Stimulated activated CD4-positive, alpha-beta T cell treated with anti-CD3 and anti-CD28 coated beads, TNF-alpha, amount 100 ng/mL, for 4 hours (primary cell): ENCODE measurements around the gene RASGRF1.
"Not testable (repeated sequence)": the region's sequence is repeated elsewhere in the genome, so short reads cannot be mapped to it uniquely, and the experiment has no call there.

Source experiments
- DNase-seq, 3 experiments: peaks; one replicate each; pipeline ENCODE4 v3.0.0-alpha.2; 2020; ENCODE audit warnings: low read depth in 3 of 3

The RASGRF1 gene

GRCh38 chr15:78930577-78931388 is 159.8 kb downstream of the RASGRF1 start:
- DNase-seq: no peak

GRCh38 chr15:78929536-78930264 is 160.9 kb downstream of the RASGRF1 start:
- DNase-seq: no peak

- no peak for DNase-seq
These were observed 161.9 kb downstream of the RASGRF1 start for GRCh38 chr15:78928616-78929093.

GRCh38 chr15:78928176-78928575 is 162.4 kb downstream of the RASGRF1 start:
- DNase-seq: not testable (repeated sequence)

GRCh38 chr15:78927077-78927790 is 163.3 kb downstream of the RASGRF1 start:
- no peak for DNase-seq

- DNase-seq: no peak
These were observed 164.4 kb downstream of the RASGRF1 start for GRCh38 chr15:78925956-78926743.

- no peak for DNase-seq
These were observed 165.4 kb downstream of the RASGRF1 start for GRCh38 chr15:78925076-78925624.

GRCh38 chr15:78923480-78924360 is 166.9 kb downstream of the RASGRF1 start:
- no peak for DNase-seq

GRCh38 chr15:78923015-78923414 is 167.6 kb downstream of the RASGRF1 start:
- no peak for DNase-seq

GRCh38 chr15:78922527-78922926 is 168.1 kb downstream of the RASGRF1 start:
- no peak for DNase-seq

GRCh38 chr15:78921940-78922339 is 168.6 kb downstream of the RASGRF1 start:
- no peak for DNase-seq

GRCh38 chr15:78921517-78921916 is 169.1 kb downstream of the RASGRF1 start:
- DNase-seq: no peak

- no peak for DNase-seq
These were observed 172.7 kb downstream of the RASGRF1 start for GRCh38 chr15:78917888-78918287.

- DNase-seq: no peak
These were observed 174.5 kb downstream of the RASGRF1 start for GRCh38 chr15:78916088-78916487.

- no peak for DNase-seq
These were observed 175.1 kb downstream of the RASGRF1 start for GRCh38 chr15:78915341-78916087.

GRCh38 chr15:78914027-78914764 is 176.4 kb downstream of the RASGRF1 start:
- DNase-seq: no peak

- DNase-seq: no peak
These were observed 177.6 kb downstream of the RASGRF1 start for GRCh38 chr15:78913012-78913411.

- DNase-seq: no peak
These were observed 178.3 kb downstream of the RASGRF1 start for GRCh38 chr15:78912316-78912715.

GRCh38 chr15:78910271-78910670 is 180.3 kb downstream of the RASGRF1 start:
- DNase-seq: no peak
